Inflammatory macrophage treated with lipopolysaccharide for 1 hour (primary cell): Measurements from ENCODE around the gene CDC73.
"Not testable (repeated sequence)": the region's sequence is repeated elsewhere in the genome, so short reads cannot be mapped to it uniquely, and the experiment has no call there.

ENCODE experiments used
- DNase-seq, 2 donors: peaks; one replicate each; pipeline ENCODE4 v3.0.0-alpha.2; 2020 to 2022

Gene CDC73

GRCh38 chr1:193114485-193115095 lies 7.2 kb upstream of the CDC73 start:
- no peak for DNase-seq

DNA sequence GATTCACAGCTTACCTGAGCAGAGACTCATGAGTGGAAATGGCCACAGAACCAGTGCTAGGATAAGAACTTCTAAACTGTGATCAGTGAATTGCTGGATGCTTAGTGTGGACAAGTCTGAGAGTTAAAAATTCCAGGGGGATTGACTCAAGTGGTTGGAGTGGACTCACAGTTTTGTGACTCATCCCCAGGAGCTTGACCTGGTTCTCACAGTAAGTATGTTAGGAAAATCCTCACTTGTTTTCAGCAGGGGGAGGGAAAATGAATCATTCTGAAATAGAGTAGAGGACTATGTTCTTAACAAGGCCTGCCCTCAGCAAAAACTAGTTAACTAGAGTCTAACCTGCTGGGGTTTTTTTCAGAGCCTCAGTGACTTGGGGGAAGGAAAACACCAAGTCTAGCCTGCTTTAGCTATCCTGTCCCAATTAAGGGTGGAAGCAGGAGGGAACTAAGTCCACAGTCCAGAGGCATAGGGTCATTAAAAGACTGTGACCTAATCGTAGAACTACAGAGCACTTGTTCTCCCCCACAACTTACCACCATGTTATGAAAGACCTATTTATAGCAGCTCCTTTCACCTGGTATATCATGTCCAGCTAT lies 6.1 kb upstream of the CDC73 start:
- peak in 1 of 2 donors; percentile 50 for DNase-seq

DNA sequence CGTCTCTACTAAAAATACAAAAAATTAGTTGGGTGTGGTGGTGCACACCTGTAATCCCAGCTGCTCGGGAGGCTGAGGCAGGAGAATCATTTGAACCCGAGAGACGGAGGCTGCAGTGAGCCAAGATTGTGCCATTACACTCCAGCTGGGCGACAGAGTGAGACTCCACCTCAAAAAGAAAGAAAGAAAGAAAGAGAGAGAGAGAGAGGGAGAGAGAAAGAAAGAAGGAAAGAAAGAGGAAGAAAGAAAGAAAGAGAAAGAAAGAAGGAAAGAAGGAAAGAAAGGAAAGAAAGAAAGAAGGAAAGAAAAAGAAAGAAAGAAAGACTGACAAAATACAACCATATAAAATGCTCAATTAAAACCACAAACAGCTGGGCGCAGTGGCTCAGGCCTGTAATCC lies 4.7 kb upstream of the CDC73 start:
- DNase-seq = not testable (repeated sequence)

DNA sequence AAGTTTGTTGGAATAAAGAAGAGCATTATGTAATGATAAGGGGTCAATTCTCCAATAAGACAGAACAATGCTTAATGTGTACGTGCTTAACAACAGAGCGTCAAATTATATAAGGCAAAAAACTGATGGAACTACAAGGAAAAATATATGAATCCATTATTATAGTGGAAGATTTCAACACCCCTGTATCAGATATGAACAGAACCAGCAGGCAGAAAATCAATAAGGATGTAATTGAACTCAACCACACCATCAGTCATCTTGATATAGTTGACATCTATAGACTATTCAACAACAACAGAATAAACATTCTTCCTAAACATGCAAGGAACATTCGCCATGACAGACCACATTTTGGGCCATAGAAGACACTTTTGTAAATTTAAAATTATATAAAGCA lies 3.6 kb upstream of the CDC73 start:
- DNase-seq = no peak

GRCh38 chr1:193118803-193119730 lies 2.8 kb upstream of the CDC73 start:
- no peak for DNase-seq

GRCh38 chr1:193120604-193121166 lies 1.1 kb upstream of the CDC73 start:
- no peak for DNase-seq

- no peak for DNase-seq
These were observed 1.9 kb downstream of the CDC73 start for GRCh38 chr1:193123751-193124150.

DNA sequence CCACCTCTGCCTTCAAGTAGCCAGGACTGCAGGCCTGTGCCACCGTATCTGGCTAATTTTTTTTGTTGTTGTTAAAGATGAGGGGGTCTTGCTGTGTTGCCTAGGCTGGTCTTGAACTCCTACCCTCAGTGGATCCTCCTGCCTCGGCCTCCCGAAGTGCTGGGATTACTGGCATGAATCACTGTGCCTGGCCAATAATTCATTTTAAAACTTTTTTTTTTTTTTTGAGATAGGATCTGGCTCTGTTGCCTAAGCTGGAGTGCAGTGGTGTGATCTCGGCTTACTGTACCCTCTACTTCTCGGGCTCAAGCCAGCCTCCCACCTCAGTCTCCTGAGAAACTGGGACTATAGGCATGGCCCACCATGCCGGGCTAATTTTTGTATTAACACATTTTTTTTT lies 3.5 kb downstream of the CDC73 start:
- no peak for DNase-seq

- no peak for DNase-seq
These were observed 9.5 kb downstream of the CDC73 start for GRCh38 chr1:193131266-193131860.

DNA sequence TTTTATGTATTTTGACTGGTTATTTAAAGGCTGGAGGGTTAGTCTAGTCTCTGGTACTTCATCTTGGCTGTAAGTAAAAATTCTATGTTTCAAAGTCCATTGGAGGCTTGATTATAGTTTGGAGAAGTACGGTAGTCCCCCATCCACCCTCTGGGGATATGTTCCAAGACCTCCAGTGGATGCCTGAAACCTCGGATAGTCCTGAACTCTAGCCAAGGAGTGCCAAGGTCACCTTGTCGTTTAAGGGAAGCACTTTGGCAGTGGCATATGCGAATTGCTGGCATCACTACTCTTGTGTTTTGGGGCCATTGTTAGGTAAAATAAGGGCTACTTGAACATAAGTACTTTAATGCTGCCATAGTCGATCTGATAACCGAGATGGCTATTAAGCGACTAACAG lies 18.4 kb downstream of the CDC73 start:
- no peak for DNase-seq

DNA sequence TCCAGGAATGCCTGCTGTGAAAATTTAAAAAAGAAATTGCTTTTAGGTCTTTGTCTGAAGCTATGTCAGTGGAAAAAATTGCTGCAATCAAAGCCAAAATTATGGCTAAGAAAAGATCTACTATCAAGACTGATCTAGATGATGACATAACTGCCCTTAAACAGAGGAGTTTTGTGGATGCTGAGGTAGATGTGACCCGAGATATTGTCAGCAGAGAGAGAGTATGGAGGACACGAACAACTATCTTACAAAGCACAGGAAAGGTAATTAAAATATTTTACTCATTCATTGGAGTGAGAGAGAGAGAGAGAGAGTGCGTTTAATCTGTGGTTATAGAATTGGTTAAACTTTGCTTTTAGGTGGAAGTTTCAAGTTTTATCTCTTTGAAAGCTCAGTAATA lies 20.0 kb downstream of the CDC73 start:
- DNase-seq = no peak

DNA sequence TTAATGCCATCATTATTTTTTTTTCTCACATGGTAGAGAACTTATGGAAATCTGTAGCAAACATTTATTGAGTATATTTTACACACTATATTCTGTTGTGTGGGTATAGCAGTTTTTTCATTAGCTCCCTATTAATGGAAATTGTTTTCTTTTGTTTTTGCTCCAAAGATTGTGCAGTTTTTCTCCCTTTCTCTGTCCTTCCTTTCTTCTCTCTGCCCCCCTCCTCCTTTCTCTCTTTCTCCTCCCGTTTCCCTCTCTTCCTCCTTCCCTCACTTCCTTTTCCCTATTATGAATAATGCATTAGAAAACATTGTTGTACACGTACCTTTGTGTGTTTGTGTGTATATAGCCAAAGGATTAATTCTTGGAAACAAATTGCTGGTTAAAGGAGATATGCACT lies 20.6 kb downstream of the CDC73 start:
- DNase-seq = no peak

- no peak for DNase-seq
These were observed 21.5 kb downstream of the CDC73 start for GRCh38 chr1:193143285-193143684.

GRCh38 chr1:193144361-193144938 lies 22.6 kb downstream of the CDC73 start:
- no peak for DNase-seq

- no peak for DNase-seq
These were observed 23.2 kb downstream of the CDC73 start for GRCh38 chr1:193144999-193145398.

DNA sequence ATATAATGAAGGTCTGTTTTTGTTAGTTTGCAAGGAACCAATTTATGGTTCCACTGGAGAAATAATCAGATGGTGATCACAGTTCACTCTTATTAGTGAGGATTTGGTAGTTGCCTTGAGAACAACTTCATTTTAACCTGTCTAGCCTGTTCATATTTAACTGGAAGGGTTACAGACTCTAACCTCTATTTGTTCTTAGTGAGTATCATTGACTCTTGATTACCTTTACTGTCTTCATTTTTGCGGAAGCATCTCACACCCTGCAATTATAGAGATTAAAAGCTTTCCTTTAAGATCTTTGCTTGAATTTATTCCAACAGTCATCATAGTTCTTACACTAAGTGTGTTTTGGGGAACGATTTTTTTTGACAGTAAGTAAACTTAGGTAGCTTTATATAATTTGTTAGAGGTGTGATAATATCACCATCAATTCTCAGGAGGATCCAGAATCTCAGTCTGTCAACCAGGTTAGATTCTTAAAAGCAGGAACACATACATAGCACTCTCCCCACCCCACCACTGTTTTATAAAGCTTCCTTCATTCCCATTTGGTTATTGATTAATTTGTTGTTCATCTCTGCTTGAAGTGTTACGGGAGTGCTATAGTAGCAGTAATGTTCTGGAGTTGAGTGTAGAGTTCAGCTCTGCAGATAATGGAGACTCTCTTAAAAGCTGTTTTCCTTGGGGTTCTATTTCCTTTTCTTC lies 34.4 kb downstream of the CDC73 start:
- DNase-seq = no peak

DNA sequence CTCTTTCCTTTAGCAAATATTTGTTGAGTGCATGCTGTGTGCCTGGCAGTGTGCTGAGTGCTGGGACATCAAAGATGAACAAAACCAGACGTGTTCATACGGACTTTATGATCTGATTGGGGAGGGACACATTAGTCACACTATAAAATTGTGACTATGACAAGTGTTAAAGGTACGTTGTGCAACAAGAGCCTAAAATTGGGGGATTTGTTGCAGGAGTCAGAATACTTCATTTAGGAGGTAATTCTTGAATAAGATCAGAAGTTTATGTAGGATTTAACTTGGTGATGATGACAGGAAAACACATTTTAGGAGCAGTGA lies 35.0 kb downstream of the CDC73 start:
- DNase-seq = no peak

- no peak for DNase-seq
These were observed 35.5 kb downstream of the CDC73 start for GRCh38 chr1:193157360-193157759.

DNA sequence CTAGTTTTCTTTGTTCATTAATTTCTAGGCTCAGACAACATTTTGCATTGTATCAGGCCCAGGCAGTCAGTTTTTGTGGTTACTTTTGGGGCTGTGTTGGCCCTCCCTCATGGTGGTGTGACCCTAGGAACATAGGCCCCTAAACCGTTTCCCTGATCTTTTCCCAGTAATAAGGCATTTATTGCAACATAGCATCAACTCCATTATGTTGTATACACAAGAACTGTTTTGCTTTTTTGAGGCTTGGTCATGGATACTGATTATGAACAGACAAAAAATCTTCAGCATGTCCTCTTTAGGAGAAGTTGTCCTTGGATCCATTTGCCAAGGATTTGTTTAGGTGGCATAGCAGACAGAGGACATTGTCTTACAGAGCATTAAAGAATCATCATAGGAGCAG lies 54.3 kb downstream of the CDC73 start:
- DNase-seq = no peak

GRCh38 chr1:193176788-193177187 lies 55.0 kb downstream of the CDC73 start:
- no peak for DNase-seq

DNA sequence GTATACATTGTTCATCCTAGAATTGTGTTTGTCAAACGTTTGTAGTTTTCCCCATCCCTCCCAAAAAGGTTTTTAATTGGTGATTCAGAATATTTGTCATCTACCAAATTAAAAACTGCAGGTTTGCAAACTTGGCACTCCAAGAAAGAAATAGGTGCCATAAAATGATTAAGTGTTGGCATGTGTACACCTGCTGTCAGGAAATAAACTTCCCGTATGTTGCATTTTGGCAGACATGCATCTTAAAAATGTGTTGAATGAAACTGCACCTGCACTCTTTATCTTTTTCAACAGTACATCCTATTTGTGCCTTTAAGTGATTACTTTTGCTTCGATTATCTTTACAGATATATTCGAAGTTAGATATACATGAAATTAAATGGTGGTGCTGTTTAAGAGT lies 57.3 kb downstream of the CDC73 start:
- no peak for DNase-seq

- no peak for DNase-seq
These were observed 59.7 kb downstream of the CDC73 start for GRCh38 chr1:193181536-193181935.
